Measurements from ENCODE around the gene APOBEC3B. TPM values are rescaled to one million over a fixed set of nuclear protein-coding genes. Genes with fewer than 3 reads are reported as not detected.
"Not testable (repeated sequence)": the region's sequence is repeated elsewhere in the genome, so short reads cannot be mapped to it uniquely, and the experiment has no call there.

APOBEC3B gene
- total and polyA plus RNA-seq, 2 donors (not counting 3 experiments of a cell fraction or from before 2014, with no cell fraction given), result 10.3 to 19.9 TPM

GRCh38 chr22:38989466-38989865 is 7.3 kb downstream of the APOBEC3B start:
- POLR2A ChIA-PET, result no interaction called here
- H3K4me3 ChIP-seq (replicated peaks in 1 of 3; ENCODE audit: insufficient read depth in 1 of 3, low read depth in 1 of 3, low read length in 3 of 3), result no peak overlapping the region
- no peaks in the 10 kb centered on the region for H3K9me3 ChIP-seq (replicated peaks; ENCODE audit: control insufficient read depth, insufficient read depth, low read length)
- no peak for DNase-seq (ENCODE audit: low read depth, low spot score)
- no peak overlapping the region for H2AFZ ChIP-seq (ENCODE audit: low read depth, low read length)
- no peaks in the 10 kb centered on the region for H3K79me2 ChIP-seq (ENCODE audit: control insufficient read depth, insufficient read depth, low read length)
- no peak for FAIRE-seq
- intact Hi-C loops (cut with micrococcal nuclease) (loop anchor here (10.0 kb wide), 1 partner anchor 65 kb away; no protein-coding TSS in a partner anchor), dilution Hi-C loops (cut with MboI; ENCODE audit: extremely low pct_ligation_motif_present, low sequenced_read_pairs) (no loop called here)
- no peak for TF ChIP-seq JUN (IDR thresholded peaks at IDR 0.05; ENCODE audit: borderline replicate concordance, insufficient read depth, insufficient read length, low read depth)
- TF ChIP-seq EZH2 (IDR thresholded peaks at IDR 0.05; ENCODE audit: borderline replicate concordance, low read depth, low read length, severe bottlenecking), result no peak
- TF ChIP-seq MAX (IDR thresholded peaks at IDR 0.05; ENCODE audit: insufficient read depth, insufficient read length), result no peak
- no peak for TF ChIP-seq GATA2 (IDR thresholded peaks at IDR 0.05; ENCODE audit: insufficient read depth, insufficient read length, low read depth, low read length)
- no peak for TF ChIP-seq CTCF (IDR thresholded peaks at IDR 0.05; ENCODE audit: extremely low read depth in 1 of 2, insufficient read depth in 1 of 2, low read depth in 1 of 2, low read length in 2 of 2)
- TF ChIP-seq MYC (IDR thresholded peaks at IDR 0.05; ENCODE audit: low read depth, low read length), result no peak
- TF ChIP-seq POLR2AphosphoS5 (IDR thresholded peaks at IDR 0.05; ENCODE audit: insufficient read depth, low read depth, low read length), result no peak
- no peak for TF ChIP-seq POLR2A (IDR thresholded peaks at IDR 0.05; ENCODE audit: low read depth, low read length)
- no peak for TF ChIP-seq FOS (IDR thresholded peaks at IDR 0.05; ENCODE audit: borderline replicate concordance, insufficient read depth, low read length)
- H3K4me1 ChIP-seq (ENCODE audit: control insufficient read depth, extremely low read depth, insufficient read depth, low read length), result no peaks in the 10 kb centered on the region
- no TSS peak for BruUV-seq (replicated peaks)
- no peaks in the 10 kb centered on the region for H3K9me1 ChIP-seq (replicated peaks; ENCODE audit: control insufficient read depth, extremely low read depth, insufficient read depth, low read length)
- H3K27ac ChIP-seq (ENCODE audit: insufficient read depth, low read depth, low read length), result no peak overlapping the region
- H3K9ac ChIP-seq (replicated peaks; ENCODE audit: extremely low read depth, insufficient read depth, low read length), result no peak overlapping the region
- no peaks in the 10 kb centered on the region for H4K20me1 ChIP-seq (replicated peaks; ENCODE audit: control insufficient read depth, extremely low read depth, insufficient read depth, low read length)
- CTCF ChIA-PET, result no interaction called here
- no peaks in the 10 kb centered on the region for H3K27me3 ChIP-seq (ENCODE audit: control insufficient read depth in 2 of 2, insufficient read depth in 2 of 2, low read length in 2 of 2)
- no peak overlapping the region for H3K4me2 ChIP-seq (ENCODE audit: insufficient read depth, low read length)
- no peaks in the 10 kb centered on the region for H3K36me3 ChIP-seq (ENCODE audit: control insufficient read depth in 2 of 2, extremely low read depth in 1 of 2, insufficient read depth in 2 of 2, low read length in 2 of 2)

- CTCF ChIA-PET, result interaction anchor here (1.4 to 1.9 kb wide), 2 partner anchors 10 to 124 kb away, joined by 3 to 7 read pairs; no protein-coding TSS in a partner anchor
Measured at GRCh38 chr22:38992871-38993371, 10.8 kb downstream of the APOBEC3B start.

More at GRCh38 chr22:38992871-38993371, 10.8 kb downstream of the APOBEC3B start:
- H3K36me3 ChIP-seq (ENCODE audit: control insufficient read depth in 2 of 2, extremely low read depth in 1 of 2, insufficient read depth in 2 of 2, low read length in 2 of 2); H3K4me2 ChIP-seq (ENCODE audit: insufficient read depth, low read length); H3K27me3 ChIP-seq (ENCODE audit: control insufficient read depth in 2 of 2, insufficient read depth in 2 of 2, low read length in 2 of 2); DNase-seq (ENCODE audit: low read depth, low spot score); dilution Hi-C loops (cut with MboI; ENCODE audit: extremely low pct_ligation_motif_present, low sequenced_read_pairs); H3K79me2 ChIP-seq (ENCODE audit: control insufficient read depth, insufficient read depth, low read length); H3K9me3 ChIP-seq (replicated peaks; ENCODE audit: control insufficient read depth, insufficient read depth, low read length); H3K4me3 ChIP-seq (replicated peaks in 1 of 3; ENCODE audit: insufficient read depth in 1 of 3, low read depth in 1 of 3, low read length in 3 of 3); FAIRE-seq; H4K20me1 ChIP-seq (replicated peaks; ENCODE audit: control insufficient read depth, extremely low read depth, insufficient read depth, low read length); POLR2A ChIA-PET; BruUV-seq (replicated peaks); H3K27ac ChIP-seq (ENCODE audit: insufficient read depth, low read depth, low read length); H3K9me1 ChIP-seq (replicated peaks; ENCODE audit: control insufficient read depth, extremely low read depth, insufficient read depth, low read length); H3K9ac ChIP-seq (replicated peaks; ENCODE audit: extremely low read depth, insufficient read depth, low read length); H3K4me1 ChIP-seq (ENCODE audit: control insufficient read depth, extremely low read depth, insufficient read depth, low read length); intact Hi-C loops (cut with micrococcal nuclease); H2AFZ ChIP-seq (ENCODE audit: low read depth, low read length): not testable (repeated sequence)
